ENCODE data around the gene NTRK3. TPM values are rescaled to one million over a fixed set of nuclear protein-coding genes. Genes with fewer than 3 reads are reported as not detected.

NTRK3 gene
- polyA plus RNA-seq, 1 donor (not counting 4 experiments of a cell fraction or from before 2014, with no cell fraction given) = not detected

- no peak overlapping the region for H3K27ac ChIP-seq (ENCODE audit: control insufficient read depth, insufficient read depth, low read length)
Measured at GRCh38 chr15:88018869-88019641, 237.5 kb downstream of the NTRK3 start.

GRCh38 chr15:88017753-88018152, 238.8 kb downstream of the NTRK3 start:
- DNase-seq (ENCODE audit: low read depth, low spot score) = no peak
- dilution Hi-C loops (cut with MboI; ENCODE audit: extremely low pct_ligation_motif_present, low sequenced_read_pairs) = no loop called here
- H3K27me3 ChIP-seq (ENCODE audit: control insufficient read depth, extremely low read depth, insufficient read depth, low read length) = no peaks in the 10 kb centered on the region
- no peaks in the 10 kb centered on the region for H3K9me1 ChIP-seq (ENCODE audit: control insufficient read depth, extremely low read depth, insufficient read depth, low read length)
- no peaks in the 10 kb centered on the region for H4K20me1 ChIP-seq (ENCODE audit: control insufficient read depth, extremely low read depth, insufficient read depth, low read length)
- H3K27ac ChIP-seq (ENCODE audit: control insufficient read depth, insufficient read depth, low read length) = no peak overlapping the region
- H3K79me2 ChIP-seq (ENCODE audit: control insufficient read depth, insufficient read depth, low read length) = no peaks in the 10 kb centered on the region
- no peak overlapping the region for H3K9ac ChIP-seq (ENCODE audit: control insufficient read depth, extremely low read depth, insufficient read depth, low read length)
- no peak overlapping the region for H3K4me3 ChIP-seq (ENCODE audit: control insufficient read depth in 2 of 3, extremely low read depth in 1 of 3, insufficient read depth in 2 of 3, low read depth in 1 of 3, low read length in 3 of 3)
- H3K4me1 ChIP-seq (ENCODE audit: control insufficient read depth, extremely low read depth, insufficient read depth, low read length) = no peaks in the 10 kb centered on the region
- no peak overlapping the region for H3K4me2 ChIP-seq (ENCODE audit: control insufficient read depth, extremely low read depth, insufficient read depth, low read depth, low read length)
- no peaks in the 10 kb centered on the region for H3K9me3 ChIP-seq (ENCODE audit: control insufficient read depth, low read depth, low read length)
- H2AFZ ChIP-seq (ENCODE audit: control insufficient read depth, low read length) = no peak overlapping the region
- H3K36me3 ChIP-seq (ENCODE audit: control insufficient read depth in 2 of 2, extremely low read depth in 1 of 2, insufficient read depth in 2 of 2, low read length in 2 of 2) = no peaks in the 10 kb centered on the region
- no peak for TF ChIP-seq CTCF (optimal IDR thresholded peaks at IDR 0.05 in 1 of 3, IDR thresholded peaks at IDR 0.05 in 1 of 3, conservative IDR thresholded peaks at IDR 0.05 in 1 of 3; ENCODE audit: extremely low read depth in 1 of 3, insufficient read depth in 2 of 3, low read length in 3 of 3)
- TF ChIP-seq EZH2 (IDR thresholded peaks at IDR 0.05; ENCODE audit: low read length) = no peak
- FAIRE-seq = no peak

More at GRCh38 chr15:88018869-88019641, 237.5 kb downstream of the NTRK3 start:
- DNase-seq (ENCODE audit: low read depth, low spot score) (no peak), FAIRE-seq (no peak)
- TF ChIP-seq EZH2 (IDR thresholded peaks at IDR 0.05; ENCODE audit: low read length) (no peak), CTCF (optimal IDR thresholded peaks at IDR 0.05 in 1 of 3, IDR thresholded peaks at IDR 0.05 in 1 of 3, conservative IDR thresholded peaks at IDR 0.05 in 1 of 3; ENCODE audit: extremely low read depth in 1 of 3, insufficient read depth in 2 of 3, low read length in 3 of 3) (no peak)
- Histone ChIP-seq H3K4me3 (ENCODE audit: control insufficient read depth in 2 of 3, extremely low read depth in 1 of 3, insufficient read depth in 2 of 3, low read depth in 1 of 3, low read length in 3 of 3) (no peak overlapping the region), H3K4me1 (ENCODE audit: control insufficient read depth, extremely low read depth, insufficient read depth, low read length) (no peaks in the 10 kb centered on the region), H3K36me3 (ENCODE audit: control insufficient read depth in 2 of 2, extremely low read depth in 1 of 2, insufficient read depth in 2 of 2, low read length in 2 of 2) (no peaks in the 10 kb centered on the region), H3K27me3 (ENCODE audit: control insufficient read depth, extremely low read depth, insufficient read depth, low read length) (no peaks in the 10 kb centered on the region), H3K9me3 (ENCODE audit: control insufficient read depth, low read depth, low read length) (no peaks in the 10 kb centered on the region), H3K4me2 (ENCODE audit: control insufficient read depth, extremely low read depth, insufficient read depth, low read depth, low read length) (no peak overlapping the region), H3K9me1 (ENCODE audit: control insufficient read depth, extremely low read depth, insufficient read depth, low read length) (no peaks in the 10 kb centered on the region), H4K20me1 (ENCODE audit: control insufficient read depth, extremely low read depth, insufficient read depth, low read length) (no peaks in the 10 kb centered on the region), H3K79me2 (ENCODE audit: control insufficient read depth, insufficient read depth, low read length) (no peaks in the 10 kb centered on the region), H2AFZ (ENCODE audit: control insufficient read depth, low read length) (no peak overlapping the region), H3K9ac (ENCODE audit: control insufficient read depth, extremely low read depth, insufficient read depth, low read length) (no peak overlapping the region)
- dilution Hi-C loops (cut with MboI; ENCODE audit: extremely low pct_ligation_motif_present, low sequenced_read_pairs) = no loop called here
